Nephron (organoid): ENCODE results near the gene SNCAIP.
A peak's percentile ranks its signal among the peaks of the same experiment; 100 is the strongest.

Experiments used
- H3K27ac Mint-ChIP-seq, 3 experiments: 2 replicates each; pipeline ENCODE4 v1.8.0; 2020; ENCODE audit warnings: mixed read lengths in 3 of 3, mild to moderate bottlenecking in 2 of 3, moderate library complexity in 1 of 3
- H3K27me3 Mint-ChIP-seq: 2 replicates; pipeline ENCODE4 v1.8.0; 2021; ENCODE audit warnings: low read depth, mild to moderate bottlenecking, moderate library complexity, mixed read lengths
- H3K36me3 Mint-ChIP-seq: 2 replicates; pipeline ENCODE4 v1.8.0; 2020; ENCODE audit warnings: low read depth, mixed read lengths
- H3K4me1 Mint-ChIP-seq: 2 replicates; pipeline ENCODE4 v1.8.0; 2020; ENCODE audit warnings: mixed read lengths
- H3K4me3 Mint-ChIP-seq, 3 experiments: 2 replicates each; pipeline ENCODE4 v1.8.0; 2020; ENCODE audit warnings: mild to moderate bottlenecking in 3 of 3, mixed read lengths in 3 of 3, moderate library complexity in 2 of 3
- H3K9me3 Mint-ChIP-seq: 2 replicates; pipeline ENCODE4 v1.8.0; 2020; ENCODE audit warnings: mixed read lengths
- TF ChIP-seq, protein P1 (sequence below), 3 experiments: fragments of 200-600 bp; sonication (generic); IDR thresholded peaks; one replicate each; pipeline ENCODE4 v1.5.0; 2021; ENCODE audit warnings: antibody characterized with exemption in 3 of 3; ENCODE audit not compliant: unreplicated experiment in 3 of 3

Gene SNCAIP

DNA sequence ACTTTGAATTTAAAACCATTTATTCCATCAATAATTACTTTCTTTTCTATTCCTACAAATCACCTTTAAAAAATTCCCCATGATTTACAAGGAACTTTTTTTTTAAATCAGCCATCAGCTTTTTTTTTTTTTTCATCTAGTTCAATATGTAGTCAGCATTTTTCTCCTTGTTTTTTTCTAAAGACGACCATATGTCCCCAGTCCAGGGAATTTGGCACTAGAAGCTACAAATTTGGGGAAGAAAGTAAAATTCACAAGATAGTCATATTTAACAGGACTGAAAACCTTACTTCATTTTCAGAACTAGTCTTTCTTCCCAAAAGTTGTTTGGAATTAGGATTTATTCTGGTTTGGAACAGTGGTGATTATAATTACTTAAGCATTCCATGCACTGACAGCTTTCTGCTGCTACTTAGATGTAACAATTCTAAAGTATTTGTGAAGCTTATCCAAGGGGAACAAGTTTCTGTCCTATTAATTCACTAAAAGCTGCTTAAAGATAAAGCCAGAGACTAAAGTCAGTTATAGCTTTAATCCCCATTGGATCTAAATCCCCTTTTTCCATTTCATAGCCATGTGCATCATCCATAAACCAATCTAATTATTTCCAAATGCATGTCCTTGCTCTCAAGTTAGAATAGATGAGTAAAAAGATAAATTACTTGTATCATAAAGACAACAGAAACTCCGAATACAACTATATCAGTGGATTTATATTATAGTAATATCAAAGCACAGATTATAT is 7.4 kb upstream of the SNCAIP start:
- peaks cover 6% of the 10 kb centered on the region for H3K9me3 Mint-ChIP-seq
- no peaks in the 10 kb centered on the region for H3K36me3 Mint-ChIP-seq
- TF ChIP-seq, protein P1, sequence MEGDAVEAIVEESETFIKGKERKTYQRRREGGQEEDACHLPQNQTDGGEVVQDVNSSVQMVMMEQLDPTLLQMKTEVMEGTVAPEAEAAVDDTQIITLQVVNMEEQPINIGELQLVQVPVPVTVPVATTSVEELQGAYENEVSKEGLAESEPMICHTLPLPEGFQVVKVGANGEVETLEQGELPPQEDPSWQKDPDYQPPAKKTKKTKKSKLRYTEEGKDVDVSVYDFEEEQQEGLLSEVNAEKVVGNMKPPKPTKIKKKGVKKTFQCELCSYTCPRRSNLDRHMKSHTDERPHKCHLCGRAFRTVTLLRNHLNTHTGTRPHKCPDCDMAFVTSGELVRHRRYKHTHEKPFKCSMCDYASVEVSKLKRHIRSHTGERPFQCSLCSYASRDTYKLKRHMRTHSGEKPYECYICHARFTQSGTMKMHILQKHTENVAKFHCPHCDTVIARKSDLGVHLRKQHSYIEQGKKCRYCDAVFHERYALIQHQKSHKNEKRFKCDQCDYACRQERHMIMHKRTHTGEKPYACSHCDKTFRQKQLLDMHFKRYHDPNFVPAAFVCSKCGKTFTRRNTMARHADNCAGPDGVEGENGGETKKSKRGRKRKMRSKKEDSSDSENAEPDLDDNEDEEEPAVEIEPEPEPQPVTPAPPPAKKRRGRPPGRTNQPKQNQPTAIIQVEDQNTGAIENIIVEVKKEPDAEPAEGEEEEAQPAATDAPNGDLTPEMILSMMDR (IDR thresholded peaks at IDR 0.05; ENCODE audit: unreplicated experiment in 3 of 3) = no peak
- no peaks in the 10 kb centered on the region for H3K27me3 Mint-ChIP-seq
- H3K4me1 Mint-ChIP-seq = peaks cover 41% of the 10 kb centered on the region
- peak overlapping the region in 2 of 3 experiments; percentile 45 to 67 for H3K27ac Mint-ChIP-seq
- H3K4me3 Mint-ChIP-seq = no peak overlapping the region

DNA sequence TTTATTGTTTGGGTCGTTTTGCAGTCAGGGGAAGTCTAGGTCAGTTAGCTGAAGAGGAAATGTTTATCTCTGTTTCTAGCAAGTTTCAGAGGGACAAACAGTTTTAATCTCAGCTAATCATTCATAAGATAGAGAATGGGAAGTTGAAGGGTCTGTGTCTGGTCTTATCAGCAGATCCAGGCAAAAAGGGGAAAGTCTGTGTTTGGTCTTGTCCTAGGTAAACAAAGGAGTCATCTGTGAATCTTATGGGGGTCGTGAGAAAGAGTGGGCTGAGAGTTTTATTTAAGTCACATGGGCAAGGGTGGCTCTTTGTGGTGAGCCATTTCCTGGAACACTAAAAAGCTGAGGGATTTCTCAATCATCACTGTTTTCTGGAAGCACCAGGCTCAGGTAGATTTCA is 5.6 kb upstream of the SNCAIP start:
- no peak overlapping the region for H3K4me3 Mint-ChIP-seq
- H3K4me1 Mint-ChIP-seq = peaks cover 37% of the 10 kb centered on the region
- H3K27ac Mint-ChIP-seq = peak overlapping the region in 1 of 3 experiments; percentile 45
- peaks cover 6% of the 10 kb centered on the region for H3K9me3 Mint-ChIP-seq
- peaks cover 10% of the 10 kb centered on the region for H3K27me3 Mint-ChIP-seq
- TF ChIP-seq, protein P1 (IDR thresholded peaks at IDR 0.05; ENCODE audit: unreplicated experiment in 3 of 3) = no peak
- no peaks in the 10 kb centered on the region for H3K36me3 Mint-ChIP-seq

DNA sequence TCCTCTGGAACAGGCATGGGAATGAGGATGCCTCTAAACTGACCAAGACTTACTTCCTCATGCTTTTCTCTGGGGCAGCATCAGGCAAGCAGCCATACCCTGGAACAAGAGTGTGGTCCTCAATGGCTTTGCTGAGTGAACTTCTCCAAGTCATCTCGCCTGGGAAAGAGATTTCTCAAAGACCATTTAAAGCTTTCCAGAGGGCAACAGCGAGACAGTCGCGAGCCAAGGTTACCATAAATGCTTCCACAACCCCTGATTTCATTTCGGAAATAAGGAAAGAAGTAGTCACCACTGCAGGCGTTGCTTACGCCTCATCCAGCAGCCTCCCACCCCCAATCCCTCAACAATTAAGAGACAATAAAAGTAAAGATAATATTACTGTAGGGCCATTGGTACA is 1.1 kb upstream of the SNCAIP start:
- peaks cover 6% of the 10 kb centered on the region for H3K36me3 Mint-ChIP-seq
- TF ChIP-seq, protein P1 (IDR thresholded peaks at IDR 0.05; ENCODE audit: unreplicated experiment in 3 of 3) = no peak
- H3K4me1 Mint-ChIP-seq = peaks cover 24% of the 10 kb centered on the region
- peaks cover 8% of the 10 kb centered on the region for H3K9me3 Mint-ChIP-seq
- peaks cover 16% of the 10 kb centered on the region for H3K27me3 Mint-ChIP-seq
- peak overlapping the region; percentile 91 to 96 (median 96) for H3K4me3 Mint-ChIP-seq
- peak overlapping the region; percentile 95 to 98 (median 96) for H3K27ac Mint-ChIP-seq

DNA sequence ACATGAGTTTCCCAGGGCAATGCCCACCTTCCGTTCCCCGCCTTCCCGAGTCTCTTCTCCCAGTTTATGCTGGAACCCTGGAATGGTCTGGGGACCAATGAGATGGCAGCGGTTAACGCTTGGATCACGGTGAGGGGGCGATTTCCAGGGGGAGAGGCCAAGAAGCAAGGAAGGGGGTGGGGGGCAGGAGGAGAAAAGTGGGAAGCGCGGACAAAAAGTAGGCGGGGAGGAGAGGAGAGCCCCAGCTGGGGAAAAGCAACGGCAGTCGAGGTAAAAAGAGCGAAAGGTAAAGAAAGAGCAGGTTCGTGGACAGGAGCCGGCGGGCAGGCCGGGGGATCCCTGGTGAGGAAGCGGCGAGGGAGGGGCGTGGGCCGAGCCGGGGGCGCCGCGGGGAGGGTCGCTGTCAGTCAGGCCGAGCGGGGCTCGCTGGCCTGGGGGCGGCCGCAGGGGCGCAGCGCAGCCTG is 508 bp upstream of the SNCAIP start:
- peaks cover 5% of the 10 kb centered on the region for H3K9me3 Mint-ChIP-seq
- TF ChIP-seq, protein P1 (IDR thresholded peaks at IDR 0.05; ENCODE audit: unreplicated experiment in 3 of 3) = no peak
- peaks cover 6% of the 10 kb centered on the region for H3K36me3 Mint-ChIP-seq
- H3K4me1 Mint-ChIP-seq = peaks cover 29% of the 10 kb centered on the region
- H3K27me3 Mint-ChIP-seq = peaks cover 16% of the 10 kb centered on the region
- H3K4me3 Mint-ChIP-seq = peak overlapping the region; percentile 91 to 96 (median 96)
- peak overlapping the region; percentile 95 to 98 (median 96) for H3K27ac Mint-ChIP-seq

DNA sequence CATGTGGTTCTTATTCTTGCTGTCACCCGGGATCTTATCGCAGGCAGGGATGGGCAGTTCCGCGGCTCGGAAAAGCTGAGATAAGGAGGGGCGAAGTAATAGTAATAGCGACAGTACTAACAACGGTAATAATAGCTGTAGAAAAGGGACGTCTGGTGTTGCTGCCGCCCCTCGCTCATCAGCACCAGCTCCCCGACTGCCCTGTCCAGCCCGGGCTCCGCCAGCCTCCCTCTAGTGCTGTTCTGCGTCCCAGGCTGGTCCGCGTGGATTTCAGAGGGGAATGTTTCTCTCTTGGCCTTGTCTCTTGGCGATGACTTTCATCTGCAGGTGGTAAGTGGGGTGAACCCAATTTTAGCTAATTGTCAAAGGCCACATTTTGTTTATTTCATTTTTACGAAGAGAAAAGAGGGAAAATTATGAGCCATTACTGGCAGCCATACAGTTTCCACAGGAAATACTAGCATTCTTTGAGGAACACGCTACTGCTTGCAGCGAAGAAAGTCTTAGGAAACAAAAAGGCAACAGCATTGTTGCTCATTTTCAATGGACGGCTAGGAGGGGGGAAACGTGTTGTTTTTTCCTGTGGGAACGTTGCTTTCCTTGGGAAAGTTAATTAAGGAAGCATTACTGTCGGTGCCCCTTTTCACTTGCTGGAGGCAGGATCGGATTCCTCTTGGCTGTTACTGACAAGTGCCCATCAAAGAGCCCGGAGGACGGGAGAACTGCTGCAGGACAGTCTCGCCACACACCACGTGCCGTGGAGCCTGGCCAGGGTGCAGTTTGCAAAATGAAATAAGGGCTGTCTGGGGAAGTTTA is 762 bp downstream of the SNCAIP start:
- Mint-ChIP-seq H3K4me3 (peak overlapping the region; percentile 89 to 99 (median 98)), H3K36me3 (peaks cover 9% of the 10 kb centered on the region), H3K27me3 (peaks cover 16% of the 10 kb centered on the region), H3K9me3 (peaks cover 5% of the 10 kb centered on the region), H3K27ac (peak overlapping the region; percentile 90 to 99 (median 94)), H3K4me1 (peaks cover 38% of the 10 kb centered on the region)
- TF ChIP-seq, protein P1 (IDR thresholded peaks at IDR 0.05; ENCODE audit: unreplicated experiment in 3 of 3) = no peak
